Hypothalamus (tissue), 51 donors: Measurements from ENCODE around the gene CA10.

Experiments used
- DNase-seq, 51 donors: peaks; one replicate each; lab custom pipeline; 2025; lab: John Stamatoyannopoulos, UW

Gene CA10

GRCh38 chr17:51955245-51955644, 203.3 kb downstream of the CA10 start:
- no peak for DNase-seq

- DNase-seq: no peak
Observed at GRCh38 chr17:51954232-51954765, 204.2 kb downstream of the CA10 start.

GRCh38 chr17:51951741-51952140, 206.8 kb downstream of the CA10 start:
- DNase-seq: peak in 1 of 51 donors; percentile 3

GRCh38 chr17:51948128-51948527, 210.4 kb downstream of the CA10 start:
- no peak for DNase-seq

GRCh38 chr17:51947160-51947735, 211.3 kb downstream of the CA10 start:
- no peak for DNase-seq

GRCh38 chr17:51946311-51946710, 212.2 kb downstream of the CA10 start:
- DNase-seq: no peak

GRCh38 chr17:51941272-51941671, 217.2 kb downstream of the CA10 start:
- no peak for DNase-seq

- no peak for DNase-seq
Observed at GRCh38 chr17:51937264-51937663, 221.2 kb downstream of the CA10 start.

DNA sequence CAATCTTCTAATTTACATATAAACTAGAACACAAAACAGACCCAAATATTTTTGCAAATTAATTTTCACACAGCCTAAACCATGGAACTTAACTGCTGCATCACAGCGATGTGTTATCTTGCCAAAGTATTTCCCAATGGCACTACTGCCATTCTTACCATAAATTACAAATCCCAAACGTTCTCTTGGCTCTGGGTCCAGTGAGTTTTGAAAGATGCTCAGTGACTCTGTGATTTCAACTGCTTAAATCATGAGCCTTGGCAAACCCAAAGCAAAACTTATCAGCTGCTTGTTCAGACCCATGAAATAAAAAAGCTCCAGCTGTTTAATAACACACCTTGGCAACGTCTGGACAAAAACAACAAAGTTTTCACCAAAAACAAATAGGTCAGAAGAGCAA, 223.0 kb downstream of the CA10 start:
- DNase-seq: no peak

- no peak for DNase-seq
Observed at GRCh38 chr17:51933647-51934046, 224.9 kb downstream of the CA10 start.

GRCh38 chr17:51926448-51926847, 232.1 kb downstream of the CA10 start:
- no peak for DNase-seq

DNA sequence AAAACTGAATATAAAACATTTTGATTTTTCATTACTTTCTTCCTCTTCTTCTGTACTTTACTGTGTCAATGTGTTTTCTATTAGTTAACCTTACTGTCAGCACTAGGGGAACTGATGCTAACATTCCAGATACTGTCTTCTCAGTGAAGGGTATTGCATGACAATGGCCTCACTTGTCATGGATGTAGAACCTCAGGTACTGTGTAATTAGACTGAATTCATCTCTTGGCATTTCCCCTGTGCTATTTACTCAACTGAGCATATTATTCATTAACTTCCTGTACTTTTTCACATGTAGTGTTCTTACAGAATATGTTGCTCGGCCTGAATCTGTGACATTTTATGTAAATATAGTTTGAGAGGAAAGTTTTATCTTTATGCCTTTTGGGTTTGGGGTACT, 237.0 kb downstream of the CA10 start:
- no peak for DNase-seq

DNA sequence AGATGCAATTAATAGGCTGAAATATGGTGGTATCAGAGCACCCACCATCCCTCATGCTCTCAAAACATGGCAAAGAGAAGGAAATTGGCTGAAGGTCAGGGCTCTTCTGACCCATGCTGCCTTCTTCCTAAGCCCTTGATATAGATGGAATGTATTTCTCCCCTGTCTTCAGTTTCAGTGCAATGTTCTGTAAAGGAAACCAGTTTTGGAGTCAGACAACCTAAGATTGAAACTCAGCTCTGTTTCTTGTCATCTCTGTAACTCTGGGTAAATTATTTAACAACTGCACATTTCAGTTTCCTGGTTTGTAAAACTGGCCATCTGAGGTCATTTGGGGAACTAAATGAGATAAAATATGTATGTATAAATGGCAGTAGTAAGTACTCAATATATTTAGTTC, 243.9 kb downstream of the CA10 start:
- no peak for DNase-seq

DNA sequence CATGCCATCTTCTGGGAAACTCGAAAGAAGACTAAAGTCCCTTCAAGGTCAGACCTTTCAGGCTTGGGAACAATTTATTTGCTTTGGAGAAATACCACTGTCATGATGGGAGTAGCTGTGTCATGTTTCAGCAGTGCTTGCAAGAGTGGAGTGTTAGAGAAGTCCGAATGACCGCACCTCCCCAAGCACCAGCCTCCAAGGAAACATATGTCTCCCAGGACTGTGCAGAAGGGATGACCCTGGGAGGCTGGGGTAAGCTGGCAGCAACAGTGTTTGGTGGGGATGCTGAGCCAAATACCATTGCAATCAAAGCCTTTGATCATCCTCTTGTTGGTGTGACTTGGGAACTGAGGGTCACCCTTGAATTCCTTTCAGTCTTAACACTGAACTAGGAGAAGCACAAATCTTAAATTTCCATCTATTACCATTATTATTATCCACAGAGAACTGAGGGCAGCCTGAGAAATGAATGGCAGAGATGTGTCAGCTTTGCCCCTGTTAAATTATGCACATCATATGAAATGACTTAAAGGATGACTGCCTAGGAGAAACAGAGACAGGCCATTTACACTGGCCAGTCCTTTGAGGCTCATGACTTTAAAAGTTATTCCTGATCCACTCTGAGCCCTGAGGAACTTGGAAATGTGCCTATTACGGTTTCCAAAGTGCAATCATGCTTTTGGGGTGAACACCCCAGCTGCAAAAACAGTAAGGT, 244.9 kb downstream of the CA10 start:
- DNase-seq: no peak

GRCh38 chr17:51912939-51913338, 245.6 kb downstream of the CA10 start:
- DNase-seq: no peak

GRCh38 chr17:51911237-51911636, 247.3 kb downstream of the CA10 start:
- no peak for DNase-seq

GRCh38 chr17:51909971-51910370, 248.5 kb downstream of the CA10 start:
- DNase-seq: no peak

- DNase-seq: no peak
Observed at GRCh38 chr17:51908841-51909537, 249.5 kb downstream of the CA10 start.

DNA sequence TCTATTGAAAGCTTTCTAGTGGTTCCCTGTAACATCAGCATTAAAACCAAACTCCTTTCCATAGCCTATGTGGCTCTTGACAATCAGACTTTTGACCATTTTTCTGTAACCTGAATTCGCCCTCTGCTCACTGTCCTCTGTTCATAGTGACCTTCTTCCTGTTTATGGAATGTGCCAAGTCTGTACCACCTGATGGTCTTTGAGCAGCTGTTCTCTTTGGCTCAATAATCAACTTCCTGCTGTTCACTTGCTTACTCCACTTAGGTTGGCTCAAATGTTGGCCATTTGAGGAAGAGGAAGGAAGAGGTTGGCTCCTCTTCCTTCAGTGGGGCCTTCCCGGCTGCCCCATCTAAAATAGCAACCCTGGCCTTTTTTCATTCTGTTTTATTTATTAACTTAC, 251.5 kb downstream of the CA10 start:
- no peak for DNase-seq

- no peak for DNase-seq
Observed at GRCh38 chr17:51904379-51904778, 254.1 kb downstream of the CA10 start.

DNA sequence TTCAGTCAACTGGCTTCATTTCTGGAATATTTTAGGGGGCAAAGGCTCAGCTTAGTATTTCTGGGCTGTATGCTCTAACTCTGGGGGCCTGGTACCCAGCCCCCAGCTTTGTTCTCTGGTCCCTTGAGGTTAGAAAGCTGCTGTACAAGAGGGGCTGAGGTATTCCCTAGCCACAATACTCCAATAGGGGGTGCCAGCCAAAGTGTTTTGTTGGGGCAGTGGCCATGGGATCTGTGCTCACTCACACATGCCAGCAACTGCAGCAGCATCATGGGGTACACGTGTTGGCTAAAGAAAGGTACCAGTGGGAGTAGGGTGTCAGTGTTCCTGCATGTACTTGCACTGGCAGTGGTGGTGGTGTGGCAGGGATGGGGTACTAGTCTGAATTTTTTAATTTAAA, 257.3 kb downstream of the CA10 start:
- no peak for DNase-seq

GRCh38 chr17:51891936-51892335, 266.6 kb downstream of the CA10 start:
- no peak for DNase-seq
